Measurements from ENCODE around the gene EXOSC10. TPM values are rescaled to one million over a fixed set of nuclear protein-coding genes. Genes with fewer than 3 reads are reported as not detected.
"Not testable (repeated sequence)": the region's sequence is repeated elsewhere in the genome, so short reads cannot be mapped to it uniquely, and the experiment has no call there.

Gene EXOSC10
- total RNA-seq, 4 donors from 2014 or later, result 32.4 to 98.1 (median 59.9) TPM

- H3K27me3 ChIP-seq, result no peaks in the 10 kb centered on the region
- H3K27ac ChIP-seq, result no peak overlapping the region
- DNase-seq, result peak; percentile 85
- no peak for TF ChIP-seq POLR2A (IDR thresholded peaks at IDR 0.05)
- TF ChIP-seq, protein P1, sequence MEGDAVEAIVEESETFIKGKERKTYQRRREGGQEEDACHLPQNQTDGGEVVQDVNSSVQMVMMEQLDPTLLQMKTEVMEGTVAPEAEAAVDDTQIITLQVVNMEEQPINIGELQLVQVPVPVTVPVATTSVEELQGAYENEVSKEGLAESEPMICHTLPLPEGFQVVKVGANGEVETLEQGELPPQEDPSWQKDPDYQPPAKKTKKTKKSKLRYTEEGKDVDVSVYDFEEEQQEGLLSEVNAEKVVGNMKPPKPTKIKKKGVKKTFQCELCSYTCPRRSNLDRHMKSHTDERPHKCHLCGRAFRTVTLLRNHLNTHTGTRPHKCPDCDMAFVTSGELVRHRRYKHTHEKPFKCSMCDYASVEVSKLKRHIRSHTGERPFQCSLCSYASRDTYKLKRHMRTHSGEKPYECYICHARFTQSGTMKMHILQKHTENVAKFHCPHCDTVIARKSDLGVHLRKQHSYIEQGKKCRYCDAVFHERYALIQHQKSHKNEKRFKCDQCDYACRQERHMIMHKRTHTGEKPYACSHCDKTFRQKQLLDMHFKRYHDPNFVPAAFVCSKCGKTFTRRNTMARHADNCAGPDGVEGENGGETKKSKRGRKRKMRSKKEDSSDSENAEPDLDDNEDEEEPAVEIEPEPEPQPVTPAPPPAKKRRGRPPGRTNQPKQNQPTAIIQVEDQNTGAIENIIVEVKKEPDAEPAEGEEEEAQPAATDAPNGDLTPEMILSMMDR (IDR thresholded peaks at IDR 0.05), result peak; percentile 95 to 98 (median 96)
- no peaks in the 10 kb centered on the region for H3K9me3 ChIP-seq
- H3K4me1 ChIP-seq, result peaks cover 0 to 3% of the 10 kb centered on the region in 2 donors
- no peaks in the 10 kb centered on the region for H3K36me3 ChIP-seq
- intact Hi-C loops (cut with DNase I; ENCODE audit: low total_unique reads), result no loop called here
- H3K4me3 ChIP-seq, result no peak overlapping the region
Observed at GRCh38 chr1:11037740-11038182, 61.9 kb downstream of the EXOSC10 start.

DNA sequence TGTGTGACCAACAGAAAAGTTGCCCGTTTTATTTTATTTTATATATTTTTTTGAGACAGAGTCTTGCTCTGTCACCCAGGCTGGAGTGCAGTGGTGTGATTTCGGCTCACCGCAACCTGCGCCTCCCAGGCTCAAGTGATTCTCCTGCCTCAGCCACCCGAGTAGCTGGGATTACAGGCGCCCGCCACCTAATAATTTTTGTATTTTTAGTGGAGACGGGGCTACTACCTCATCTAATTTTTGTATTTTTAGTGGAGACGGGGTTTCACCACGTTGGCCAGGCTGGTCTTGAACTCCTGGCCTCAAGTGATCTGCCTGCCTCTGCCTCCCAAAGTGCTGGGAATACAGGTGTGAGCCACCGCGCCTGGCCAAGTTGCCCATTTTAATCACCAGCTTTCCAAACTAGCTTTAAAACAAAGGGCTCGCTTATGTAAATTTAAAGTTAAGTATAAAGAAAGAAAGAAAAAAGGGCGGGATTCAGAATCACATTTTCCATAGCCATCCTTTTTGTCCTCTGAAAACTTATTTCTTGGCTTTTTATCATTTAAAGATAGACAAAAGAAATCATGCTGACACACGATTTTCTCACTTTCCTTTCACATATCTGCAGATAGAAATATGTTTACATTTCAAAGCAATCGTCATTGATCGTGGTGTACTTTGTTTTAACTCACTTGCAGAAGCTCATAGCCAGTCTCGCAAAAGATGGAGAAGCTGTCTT is 62.5 kb downstream of the EXOSC10 start:
- H3K4me3 ChIP-seq; H3K4me1 ChIP-seq; H3K36me3 ChIP-seq; H3K27ac ChIP-seq; intact Hi-C loops (cut with DNase I; ENCODE audit: low total_unique reads); H3K27me3 ChIP-seq; H3K9me3 ChIP-seq; DNase-seq: not testable (repeated sequence)

DNA sequence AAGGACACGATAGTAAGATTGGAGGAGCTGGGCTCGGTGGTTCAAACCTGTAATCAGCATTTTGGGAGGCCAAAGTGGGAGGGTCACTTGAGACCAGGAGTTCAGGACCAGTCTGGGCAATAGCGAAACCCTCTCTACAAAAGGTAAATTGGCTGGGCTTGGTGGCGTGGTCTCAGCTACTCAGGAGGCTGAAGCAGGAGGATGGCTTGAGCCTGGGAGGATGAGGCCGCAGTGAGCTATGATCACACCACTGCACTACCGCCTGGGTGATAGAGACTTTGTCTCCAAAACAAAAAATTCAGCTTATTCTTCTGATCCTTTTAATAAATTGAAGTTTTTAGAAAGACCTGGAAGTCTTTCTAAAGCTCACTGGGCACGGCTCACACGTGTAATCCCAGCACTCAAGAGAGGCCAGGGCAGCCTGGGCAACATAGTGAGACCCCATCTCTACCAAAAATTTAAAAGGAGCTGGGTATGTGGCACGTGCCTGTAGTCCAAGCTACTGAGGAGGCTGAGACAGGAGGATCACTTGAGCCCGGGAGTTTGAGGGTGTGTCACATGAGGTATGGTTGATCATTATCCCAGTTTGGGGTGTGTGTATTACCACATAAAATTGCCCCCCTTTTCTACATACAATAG is 67.9 kb downstream of the EXOSC10 start:
- H3K27ac ChIP-seq, result no peak overlapping the region
- TF ChIP-seq, protein P1 (IDR thresholded peaks at IDR 0.05), result no peak
- no peak for TF ChIP-seq POLR2A (IDR thresholded peaks at IDR 0.05)
- H3K4me3 ChIP-seq, result no peak overlapping the region
- H3K9me3 ChIP-seq, result no peaks in the 10 kb centered on the region
- no peaks in the 10 kb centered on the region for H3K27me3 ChIP-seq
- intact Hi-C loops (cut with DNase I; ENCODE audit: low total_unique reads), result no loop called here
- H3K36me3 ChIP-seq, result no peaks in the 10 kb centered on the region
- H3K4me1 ChIP-seq, result no peaks in the 10 kb centered on the region
- DNase-seq, result no peak

DNA sequence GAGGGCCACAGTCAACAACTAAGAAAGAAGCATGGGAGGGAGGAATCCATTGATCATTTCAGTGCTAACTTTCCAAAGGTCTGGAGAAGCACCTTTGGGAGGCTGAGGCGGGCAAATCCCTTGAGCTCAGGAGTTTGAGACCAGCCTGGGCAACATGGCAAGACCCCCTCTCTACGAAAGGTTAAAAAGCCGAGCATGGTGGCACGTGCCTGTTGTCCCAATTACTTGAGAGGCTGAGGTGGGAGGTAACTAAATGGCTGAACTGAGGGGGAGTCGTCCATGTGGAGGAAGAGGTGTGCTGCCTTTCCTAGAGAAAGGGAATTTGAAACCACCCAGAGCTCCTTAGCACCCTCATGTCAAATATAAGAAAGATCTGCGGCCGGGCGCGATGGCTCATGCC is 68.8 kb downstream of the EXOSC10 start:
- Histone ChIP-seq H3K4me3 (no peak overlapping the region), H3K9me3 (no peaks in the 10 kb centered on the region), H3K36me3 (no peaks in the 10 kb centered on the region), H3K27ac (no peak overlapping the region), H3K4me1 (no peaks in the 10 kb centered on the region), H3K27me3 (no peaks in the 10 kb centered on the region)
- intact Hi-C loops (cut with DNase I; ENCODE audit: low total_unique reads), result no loop called here
- DNase-seq, result no peak
- TF ChIP-seq, protein P1 (IDR thresholded peaks at IDR 0.05), result no peak
- no peak for TF ChIP-seq POLR2A (IDR thresholded peaks at IDR 0.05)

GRCh38 chr1:11028018-11028417 is 71.7 kb downstream of the EXOSC10 start:
- no peak overlapping the region for H3K27ac ChIP-seq
- no peak overlapping the region for H3K4me3 ChIP-seq
- H3K36me3 ChIP-seq, result no peaks in the 10 kb centered on the region
- TF ChIP-seq, protein P1 (IDR thresholded peaks at IDR 0.05), result no peak
- no peak for TF ChIP-seq POLR2A (IDR thresholded peaks at IDR 0.05)
- DNase-seq, result no peak
- no peaks in the 10 kb centered on the region for H3K4me1 ChIP-seq
- intact Hi-C loops (cut with DNase I; ENCODE audit: low total_unique reads), result no loop called here
- no peaks in the 10 kb centered on the region for H3K27me3 ChIP-seq
- H3K9me3 ChIP-seq, result no peaks in the 10 kb centered on the region

All from uterus (tissue), 4 donors.